ENCODE data around the gene USP33.
"Not testable (repeated sequence)": the region's sequence is repeated elsewhere in the genome, so short reads cannot be mapped to it uniquely, and the experiment has no call there.

DNA sequence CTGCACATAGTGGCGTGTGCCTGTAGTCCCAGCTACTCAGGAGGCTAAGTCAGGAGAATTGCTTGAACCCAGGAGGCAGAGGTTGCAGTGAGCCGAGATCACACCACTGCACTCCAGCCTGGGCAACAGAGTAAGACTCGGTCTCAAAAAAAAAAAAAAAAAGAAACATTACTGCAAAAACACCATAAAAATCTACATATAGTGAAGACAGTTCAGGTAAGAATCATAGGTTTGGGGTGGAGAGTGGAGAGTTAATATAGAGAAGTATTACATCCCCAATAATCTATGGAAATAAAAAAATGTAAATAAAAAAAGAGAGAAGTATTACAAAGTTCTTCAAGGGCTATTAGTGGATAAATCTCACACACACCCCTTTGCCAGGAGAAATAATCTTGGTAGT, 84.8 kb downstream of the USP33 start:
- not testable (repeated sequence) for TF ChIP-seq EZH2 (IDR thresholded peaks at IDR 0.05; ENCODE audit: insufficient read depth, poor library complexity, severe bottlenecking); EZH2phosphoT487 (IDR thresholded peaks at IDR 0.05; ENCODE audit: insufficient read depth, low read depth)
